DMS53 (cell line): ENCODE results near the gene ZDHHC20.
A peak's percentile ranks its signal among the peaks of the same experiment; 100 is the strongest.
"Not testable (repeated sequence)": the region's sequence is repeated elsewhere in the genome, so short reads cannot be mapped to it uniquely, and the experiment has no call there.

Source experiments
- DNase-seq: peaks from one replicate; lab custom pipeline; 2025; lab: John Stamatoyannopoulos, UW

Gene ZDHHC20

DNA sequence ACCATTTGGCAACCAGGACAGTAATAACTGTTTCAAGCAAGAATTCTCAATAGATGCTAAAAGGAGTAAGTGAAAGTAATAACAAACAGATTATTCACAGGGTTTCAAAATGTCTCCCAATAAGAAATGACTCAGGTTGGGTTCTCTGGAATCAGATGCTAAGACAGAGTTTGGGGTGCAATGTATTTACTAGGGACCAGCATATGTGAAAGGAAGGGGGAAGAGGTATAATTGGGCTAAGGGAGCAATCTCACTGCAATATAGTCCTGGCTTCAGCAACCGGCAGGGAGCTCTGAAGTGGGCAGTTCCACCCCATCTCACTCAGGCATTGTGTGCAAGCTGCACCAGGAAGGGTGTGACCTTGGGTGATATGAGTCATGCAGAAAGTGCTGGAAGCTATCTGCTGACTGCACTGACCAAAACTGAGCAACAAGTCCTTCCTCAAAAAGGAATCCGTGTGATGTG is 23.4 kb downstream of the ZDHHC20 start:
- DNase-seq: peak; percentile 85

DNA sequence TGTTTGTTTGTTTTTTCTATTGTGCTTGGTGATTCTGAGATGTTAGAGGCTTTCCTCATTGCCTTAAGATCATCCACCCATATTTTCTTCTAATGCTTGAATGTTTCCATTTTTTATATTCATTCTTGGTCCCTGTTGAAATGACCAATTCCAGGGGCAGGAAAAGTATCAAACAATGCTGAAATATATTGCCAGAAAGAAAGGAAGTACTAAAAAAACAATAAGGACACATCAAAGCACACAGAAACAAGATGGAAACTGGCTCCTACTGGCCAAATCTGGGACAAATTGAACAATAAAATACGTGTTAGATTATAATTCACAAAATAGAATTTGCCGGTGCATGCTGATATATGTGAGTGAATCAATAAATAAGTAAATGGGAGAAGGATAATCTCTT is 23.9 kb downstream of the ZDHHC20 start:
- DNase-seq: no peak

DNA sequence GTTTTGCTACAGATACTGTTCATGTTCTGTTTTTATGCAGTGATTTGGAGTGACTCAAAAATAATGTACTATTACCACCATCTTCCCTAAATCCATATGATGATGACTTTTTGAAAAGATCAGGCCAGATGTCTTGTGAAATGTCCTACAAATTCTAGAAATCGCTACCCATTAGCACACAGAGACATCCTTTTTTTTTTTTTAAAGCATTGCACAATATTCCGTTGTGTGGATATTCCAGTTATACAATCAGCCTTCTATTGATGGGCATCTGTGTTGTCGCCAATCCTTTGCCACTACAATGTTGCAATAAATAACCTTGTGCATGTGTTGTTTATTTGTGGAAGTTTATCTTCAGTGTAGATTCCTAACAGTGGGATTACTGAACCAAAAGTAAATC is 24.5 kb downstream of the ZDHHC20 start:
- DNase-seq: no peak

DNA sequence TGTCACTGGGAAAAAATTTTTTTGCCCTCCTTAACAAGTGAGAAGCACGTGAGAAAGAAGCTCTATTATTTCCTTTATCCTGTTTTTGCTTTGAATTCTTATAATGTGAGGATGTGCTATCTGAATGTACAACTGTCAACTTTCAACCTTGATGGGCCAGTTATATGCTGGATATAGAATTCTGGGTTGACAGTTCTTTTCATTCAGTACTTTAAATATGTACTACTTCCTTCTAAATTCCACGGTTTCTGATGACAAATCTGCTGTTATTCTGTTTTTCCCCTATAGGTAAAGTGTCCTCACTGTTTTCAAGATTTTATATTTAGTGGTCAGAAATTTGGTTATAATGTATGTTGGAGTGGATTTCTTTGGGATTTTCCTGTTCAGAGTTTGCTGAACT is 29.9 kb downstream of the ZDHHC20 start:
- peak; percentile 15 for DNase-seq

DNA sequence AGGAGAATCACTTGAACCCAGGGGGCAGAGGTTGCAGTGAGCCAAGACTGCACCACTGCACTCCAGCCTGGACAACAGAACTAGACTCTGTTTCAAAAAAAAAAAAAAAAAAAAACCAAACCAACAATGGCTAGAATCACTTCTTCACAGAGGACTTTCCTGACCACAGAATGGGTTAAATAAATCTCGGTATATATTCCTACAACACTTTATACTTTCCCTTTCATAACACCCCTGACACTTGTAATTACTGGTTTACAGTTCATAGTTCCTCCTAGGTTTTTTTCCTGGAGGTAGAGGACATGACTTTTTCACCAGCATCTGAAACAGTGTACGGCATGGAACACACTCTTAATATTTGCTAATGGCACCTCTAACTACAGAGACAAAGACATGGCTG is 31.4 kb downstream of the ZDHHC20 start:
- no peak for DNase-seq

DNA sequence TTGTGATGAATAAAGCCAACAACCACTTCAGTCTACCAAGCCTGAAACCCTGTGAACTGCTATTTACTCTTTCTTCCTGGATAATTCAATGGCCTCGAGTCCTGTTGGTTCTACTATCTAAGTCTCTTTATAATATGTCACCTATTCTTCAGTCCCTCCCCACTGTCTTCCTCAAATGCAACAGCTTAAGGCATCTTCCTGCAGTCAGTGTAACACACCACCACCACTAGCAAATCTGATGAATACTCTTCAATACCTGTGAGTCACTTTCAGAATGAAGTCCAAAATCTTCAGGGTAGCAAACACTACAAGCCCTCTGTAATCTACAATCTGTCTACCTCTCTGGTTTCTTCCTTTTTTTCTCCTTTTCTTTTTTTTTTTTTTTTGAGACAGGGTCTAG is 32.9 kb downstream of the ZDHHC20 start:
- peak; percentile 7 for DNase-seq

DNA sequence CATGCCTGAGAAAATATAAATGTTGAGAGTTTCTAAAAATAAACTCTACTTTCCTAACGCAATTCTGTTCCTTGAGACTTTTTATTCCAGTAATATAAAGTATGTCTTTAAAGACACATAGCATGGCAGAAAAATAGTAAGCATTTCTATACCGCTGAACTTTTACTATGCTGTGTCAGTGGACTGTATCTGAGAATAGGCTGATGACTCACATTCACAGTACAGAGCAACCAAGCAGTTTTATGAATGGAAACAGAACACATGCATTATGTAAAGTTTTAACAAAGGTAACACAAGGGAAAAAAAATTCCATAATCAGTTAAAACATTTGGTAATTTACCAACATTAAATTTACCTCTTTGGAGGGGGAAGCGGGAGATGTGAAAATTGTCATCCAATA is 38.4 kb downstream of the ZDHHC20 start:
- DNase-seq: peak; percentile 45

DNA sequence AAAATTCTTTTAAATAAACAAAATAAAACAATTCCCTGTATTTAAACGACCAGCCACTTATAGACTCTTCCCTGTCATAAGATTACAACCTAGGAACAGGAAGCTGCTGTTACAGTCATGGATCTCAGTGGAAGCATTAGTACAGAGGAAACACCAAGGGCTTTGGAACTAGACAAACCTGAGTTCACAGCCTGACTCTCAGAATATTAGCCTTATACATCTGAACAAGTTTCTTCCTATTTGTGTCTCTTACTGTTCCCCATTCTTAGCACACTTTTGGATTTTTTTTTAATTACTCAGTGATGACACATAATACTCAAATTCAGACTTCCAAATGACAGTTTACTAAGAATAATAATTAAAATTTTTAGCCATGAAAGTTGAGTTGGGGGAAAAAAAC is 46.1 kb downstream of the ZDHHC20 start:
- DNase-seq: no peak

DNA sequence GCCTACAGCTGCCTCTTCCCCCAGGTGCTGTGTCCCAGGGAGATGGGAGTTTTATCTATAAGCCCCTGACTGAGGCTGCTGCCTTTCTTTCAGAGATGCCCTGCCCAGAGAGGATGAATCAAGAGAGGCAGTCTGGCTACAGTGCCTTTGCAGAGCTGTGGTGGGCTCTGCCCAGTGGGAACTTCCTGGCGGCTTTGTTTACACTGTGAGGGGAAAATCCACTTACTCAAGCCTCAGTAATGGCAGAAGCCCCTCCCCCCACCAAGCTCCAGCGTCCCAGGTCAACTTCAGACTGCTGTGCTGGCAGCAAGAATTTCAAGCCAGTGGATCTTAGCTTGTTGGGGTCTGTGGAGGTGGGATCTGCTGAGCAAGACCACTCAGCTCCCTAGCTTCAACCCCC is 48.6 kb downstream of the ZDHHC20 start:
- DNase-seq: not testable (repeated sequence)

DNA sequence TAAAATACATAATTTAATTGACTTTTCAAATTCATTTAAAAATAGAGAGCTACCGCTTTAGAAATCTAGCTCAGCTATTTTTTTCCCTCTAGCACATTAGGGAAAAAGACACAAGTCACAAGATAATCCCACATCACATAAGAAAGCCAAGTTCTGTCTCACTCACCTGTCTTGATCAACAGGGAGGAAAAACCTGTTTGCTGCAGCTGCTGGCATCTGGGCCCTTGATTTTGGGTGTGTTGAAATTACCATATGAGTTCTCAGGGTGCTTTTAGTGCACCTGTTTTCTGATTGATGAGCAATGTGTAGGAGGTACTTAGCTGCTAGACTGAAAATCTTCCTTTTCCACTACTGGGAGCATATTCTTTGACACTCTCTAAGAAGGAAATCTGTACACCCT is 53.8 kb downstream of the ZDHHC20 start:
- peak; percentile 46 for DNase-seq

DNA sequence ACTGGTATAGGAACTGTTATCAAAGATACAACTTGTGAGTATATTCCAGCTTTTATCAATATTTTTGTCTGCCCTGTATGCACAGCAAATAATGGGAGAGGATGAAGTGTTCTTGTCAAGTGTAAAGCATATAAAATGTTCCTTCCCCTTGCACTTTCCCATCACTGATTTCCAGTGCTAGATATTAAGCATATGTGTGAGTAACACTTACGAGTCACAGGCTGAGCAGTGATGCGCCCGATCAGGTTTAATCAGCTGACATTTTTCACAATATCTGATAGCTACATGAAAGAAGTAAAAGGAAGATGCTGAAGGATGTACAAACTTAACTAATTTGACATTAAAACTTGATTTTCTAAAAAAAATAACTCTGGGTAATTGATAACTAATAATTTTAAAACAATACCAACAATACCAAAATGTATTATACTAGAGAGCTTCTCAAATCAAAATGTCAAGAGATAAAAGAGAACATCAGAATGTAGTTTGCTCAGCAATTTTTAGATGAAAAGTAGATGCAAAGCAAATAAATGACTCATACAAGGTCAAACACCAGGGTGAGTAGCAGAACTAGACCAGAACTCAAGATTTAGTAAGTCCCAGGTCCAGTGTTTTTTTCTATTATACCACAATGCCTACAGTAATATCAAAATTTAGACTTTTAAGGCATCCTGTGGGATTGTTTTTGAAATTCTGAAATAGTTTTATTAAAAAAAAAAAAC is 56.4 kb downstream of the ZDHHC20 start:
- DNase-seq: peak; percentile 77

DNA sequence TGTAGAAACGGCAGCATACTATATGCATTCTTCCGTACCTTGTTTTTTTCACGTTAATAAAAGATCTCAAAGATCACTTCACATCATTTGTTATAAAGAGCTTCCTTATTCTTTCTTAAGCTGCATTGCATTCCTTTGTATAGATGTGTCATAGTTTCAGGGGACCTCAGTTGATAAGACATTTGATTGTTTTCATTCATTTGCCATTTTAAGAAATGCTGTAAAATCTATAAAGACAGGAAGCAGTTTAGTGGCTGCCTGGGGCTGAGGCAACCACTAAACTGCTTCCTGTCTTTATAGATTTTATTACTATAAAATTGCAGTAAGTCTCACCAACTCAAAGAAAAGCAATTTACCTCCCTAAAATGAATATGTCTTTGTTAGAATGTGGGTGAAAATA is 59.4 kb downstream of the ZDHHC20 start:
- DNase-seq: no peak

DNA sequence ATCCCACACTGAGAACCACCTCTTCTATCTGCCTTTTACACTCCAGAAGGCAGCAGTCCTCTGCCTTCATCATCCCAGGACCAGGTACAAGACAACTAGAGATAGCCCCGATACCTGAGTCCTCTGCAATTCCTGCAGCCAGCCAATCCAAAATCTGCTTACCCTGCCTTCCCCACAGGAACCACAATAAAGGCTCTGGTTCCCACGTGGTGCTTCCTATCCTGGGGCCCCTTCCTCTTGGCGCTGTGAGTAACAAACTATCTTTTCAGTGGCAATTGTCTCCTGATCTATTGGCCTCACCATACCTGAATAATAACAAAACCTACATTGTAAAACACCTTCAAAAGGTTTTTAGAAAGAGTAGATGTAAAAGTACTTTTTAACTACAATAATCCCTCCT is 63.1 kb downstream of the ZDHHC20 start:
- DNase-seq: no peak

DNA sequence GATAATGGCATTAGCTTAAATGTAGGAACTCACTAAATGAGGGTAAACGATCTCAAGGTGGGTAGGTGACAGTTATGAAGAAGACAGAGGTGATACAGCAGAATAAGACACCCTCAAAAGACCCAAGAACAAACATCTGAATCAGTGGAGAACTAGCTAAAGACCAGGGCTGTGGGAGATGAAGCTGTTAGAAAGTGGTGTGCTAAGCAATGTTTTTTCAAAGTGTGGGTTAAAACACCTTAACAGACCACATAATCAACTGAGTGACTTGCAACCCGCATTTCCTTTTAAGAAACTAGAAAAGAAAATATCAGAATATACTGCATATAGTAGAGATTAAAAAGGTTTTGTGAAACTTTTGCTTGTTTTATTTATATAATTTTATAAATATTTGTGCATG is 70.0 kb downstream of the ZDHHC20 start:
- no peak for DNase-seq

DNA sequence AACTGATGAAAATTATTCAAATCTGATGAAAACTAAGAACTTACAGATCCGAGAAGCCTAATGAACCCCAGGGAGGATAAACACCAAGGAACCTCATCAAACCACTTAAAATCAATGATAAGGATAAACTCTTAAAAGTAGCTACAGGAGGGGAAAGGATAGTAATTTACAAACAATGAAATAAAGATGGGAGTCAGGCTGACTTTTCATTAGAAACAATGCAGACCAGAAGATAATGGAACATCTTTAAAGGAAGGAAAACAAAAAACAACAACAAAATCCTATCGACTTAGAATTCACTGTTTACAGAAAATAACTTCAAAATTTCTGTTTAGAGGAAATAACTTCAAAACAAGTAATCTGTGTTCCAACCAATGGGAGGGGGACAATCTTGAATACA is 73.4 kb downstream of the ZDHHC20 start:
- DNase-seq: no peak

DNA sequence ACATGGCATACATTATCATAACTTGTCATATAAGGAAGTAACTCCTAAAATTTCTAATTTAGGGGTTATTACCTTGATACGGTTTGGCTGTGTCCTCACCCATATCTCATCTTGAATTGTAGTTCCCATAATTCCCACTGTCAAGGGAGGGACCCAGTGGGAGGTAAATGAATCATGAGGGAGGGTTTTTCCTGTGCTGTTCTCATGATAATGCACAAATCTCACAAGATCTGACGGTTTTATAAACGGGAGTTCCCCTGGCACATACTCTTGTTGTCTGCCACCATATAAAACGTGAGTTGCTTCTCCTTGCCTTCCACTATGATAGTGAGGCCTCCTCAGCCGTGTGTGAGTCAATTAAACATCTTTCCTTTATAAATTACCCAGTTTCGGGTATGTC is 76.0 kb downstream of the ZDHHC20 start:
- no peak for DNase-seq

DNA sequence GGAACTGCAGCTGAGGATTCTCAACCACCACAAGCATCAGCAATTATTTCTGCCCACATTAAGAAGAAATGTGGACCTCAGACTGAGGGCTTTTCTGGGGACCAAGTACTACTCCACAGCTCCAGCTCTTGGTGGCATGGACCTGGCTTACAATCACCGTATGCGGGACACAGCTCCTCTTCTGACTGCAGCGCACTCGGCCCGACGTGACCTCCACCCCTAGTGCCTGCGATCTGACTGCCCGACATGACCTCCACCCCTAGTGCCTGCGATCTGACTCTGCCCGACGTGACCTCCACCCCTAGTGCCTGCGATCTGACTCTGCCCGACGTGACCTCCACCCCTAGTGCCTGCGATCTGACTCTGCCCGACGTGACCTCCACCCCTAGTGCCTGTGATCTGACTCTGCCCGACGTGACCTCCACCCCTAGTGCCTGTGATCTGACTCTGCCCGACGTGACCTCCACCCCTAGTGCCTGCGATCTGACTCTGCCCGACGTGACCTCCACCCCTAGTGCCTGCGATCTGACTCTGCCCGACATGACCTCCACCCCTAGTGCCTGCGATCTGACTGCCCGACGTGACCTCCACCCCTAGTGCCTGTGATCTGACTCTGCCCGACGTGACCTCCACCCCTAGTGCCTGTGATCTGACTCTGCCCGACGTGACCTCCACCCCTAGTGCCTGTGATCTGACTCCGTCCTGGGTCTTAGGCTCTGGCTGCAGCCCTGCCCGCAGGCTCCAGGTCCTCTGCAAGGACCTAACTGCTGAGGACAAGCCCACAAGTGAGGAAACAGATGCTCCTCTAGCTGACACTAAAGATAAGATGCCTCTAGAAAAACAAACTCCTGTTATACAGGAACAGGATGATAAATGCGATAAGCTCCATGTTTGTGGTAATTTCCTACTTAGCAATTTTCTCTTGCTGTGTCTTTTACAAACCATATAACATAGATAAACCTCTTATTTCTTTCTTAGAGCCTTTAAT is 81.8 kb downstream of the ZDHHC20 start:
- DNase-seq: not testable (repeated sequence)

DNA sequence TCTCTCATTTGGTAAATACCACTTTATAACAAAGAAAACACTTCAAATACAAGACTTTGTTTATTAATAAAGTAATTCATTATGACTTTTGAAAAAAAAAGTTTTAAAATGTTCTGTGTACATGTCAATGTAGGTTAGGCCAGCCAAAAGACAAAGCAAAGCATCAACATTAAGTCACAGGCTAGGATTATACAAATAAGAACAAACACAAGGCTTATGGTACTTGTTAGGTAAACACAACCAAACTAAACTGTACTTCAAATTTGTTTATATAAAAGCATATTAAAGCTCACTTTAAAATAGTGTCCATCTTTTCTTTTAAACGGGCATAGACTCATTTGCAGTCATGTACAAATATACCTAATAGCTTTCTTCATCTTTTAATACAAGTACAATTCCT is 86.6 kb downstream of the ZDHHC20 start:
- DNase-seq: no peak

DNA sequence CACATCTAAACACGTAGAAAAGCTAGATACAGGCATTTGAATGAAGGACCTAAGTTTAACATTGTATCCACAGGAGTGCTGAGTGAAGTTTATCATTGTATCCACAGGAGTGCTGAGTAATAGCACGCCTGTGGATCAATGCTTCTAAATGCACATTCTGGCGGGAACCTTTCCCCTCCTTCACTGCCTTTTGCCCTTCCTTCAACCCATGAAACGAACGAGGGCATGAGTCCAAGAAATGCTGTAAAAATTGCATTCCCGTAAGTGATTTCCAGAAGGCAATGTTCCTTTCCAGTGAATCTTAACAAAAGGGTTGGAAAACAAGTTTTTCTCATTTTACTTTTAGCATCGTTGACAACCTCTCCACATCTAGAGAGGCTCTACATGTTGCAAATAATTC is 88.1 kb downstream of the ZDHHC20 start:
- DNase-seq: no peak

DNA sequence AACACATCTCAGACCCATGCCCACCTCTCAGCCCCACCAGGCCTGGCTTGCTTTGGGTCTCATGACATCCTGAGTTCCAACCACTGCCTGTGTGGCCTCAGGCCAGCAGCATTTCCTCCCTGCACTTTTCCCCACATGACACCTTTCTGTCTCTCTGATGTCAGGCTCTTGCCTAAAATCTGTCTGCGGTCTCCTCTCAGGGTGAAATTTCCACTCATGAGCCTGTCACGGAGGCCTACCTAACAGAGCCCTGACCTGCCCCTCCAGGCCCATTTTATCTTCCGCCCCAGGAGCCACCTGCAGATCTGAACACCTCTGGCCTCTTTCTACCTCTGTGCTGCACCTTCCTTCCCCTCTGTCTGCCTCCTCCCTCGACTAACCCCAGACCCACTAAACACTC is 93.5 kb downstream of the ZDHHC20 start:
- DNase-seq: no peak

DNA sequence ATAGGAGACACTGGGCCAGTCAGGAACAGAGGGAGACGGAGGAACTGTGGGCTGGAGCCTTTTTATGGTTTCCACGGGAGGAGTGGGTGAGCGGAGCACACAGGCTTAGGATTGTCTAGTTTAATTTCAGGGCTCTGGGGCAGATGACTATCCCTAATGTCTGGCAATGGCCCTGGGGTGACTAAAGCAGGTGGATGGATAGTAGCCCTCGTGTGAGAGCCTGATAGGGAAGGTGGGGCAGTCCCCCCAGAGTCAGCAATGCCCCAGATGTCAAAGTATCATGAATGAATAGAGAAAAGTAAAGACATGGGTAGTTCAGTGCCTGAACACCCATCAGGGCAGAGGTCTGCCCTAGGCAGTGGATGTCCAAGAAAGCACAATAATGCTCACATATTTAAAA is 94.2 kb downstream of the ZDHHC20 start:
- DNase-seq: no peak

DNA sequence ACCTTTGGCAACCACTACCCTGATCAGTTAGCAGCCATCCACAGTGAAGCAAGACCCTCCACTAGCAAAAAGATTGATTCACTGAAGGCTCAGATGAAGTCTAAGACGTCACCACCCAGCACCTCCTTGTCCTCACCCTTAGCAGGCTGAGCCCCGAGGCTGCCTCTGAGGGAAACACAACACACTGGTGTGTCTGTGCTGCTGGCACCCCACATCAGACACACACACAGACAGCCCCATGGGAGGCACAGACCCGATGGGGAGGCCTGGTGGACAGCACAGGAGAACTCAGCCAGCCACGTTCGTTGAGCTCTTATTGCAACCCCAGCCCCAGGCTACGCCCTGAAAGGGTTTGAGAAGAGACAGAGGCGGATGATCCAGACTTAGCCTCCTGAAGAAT is 94.7 kb downstream of the ZDHHC20 start:
- DNase-seq: no peak

DNA sequence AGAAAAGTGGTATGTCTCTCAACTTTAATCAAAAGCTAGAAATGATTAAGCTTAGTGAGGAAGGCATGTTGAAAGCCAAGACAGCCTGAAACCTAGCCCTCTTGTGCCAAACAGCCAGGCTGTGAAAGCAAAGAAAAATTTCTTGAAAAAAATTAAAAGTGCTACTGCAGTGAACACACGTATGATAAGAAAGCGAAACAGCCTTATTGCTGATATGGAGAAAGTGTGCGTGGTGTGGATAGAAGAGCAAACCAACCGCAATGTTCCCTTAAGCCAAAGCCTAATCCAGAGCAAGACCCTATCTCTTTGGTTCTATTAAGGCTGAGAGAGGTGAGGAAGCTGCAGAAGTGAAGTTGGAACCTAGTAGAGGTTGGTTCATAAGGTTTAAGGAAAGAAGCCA is 96.4 kb downstream of the ZDHHC20 start:
- no peak for DNase-seq
